Upper lobe of left lung (tissue), 4 donors: ENCODE results near the gene PLEKHA1.

Experiments
- EP300 ChIP-seq, 4 donors: sonication (generic); formaldehyde crosslinking; IDR thresholded peaks; one replicate each; pipeline ENCODE4 v1.5.1; 2017; ENCODE audit warnings: antibody characterized with exemption in 4 of 4, control low read depth in 2 of 4
- TF ChIP-seq, protein P1 (sequence below), 6 experiments: fragments of 450-650 bp in 4 of 6; fragments of 200-600 bp in 2 of 6; sonication (generic) in 2 of 6; IDR thresholded peaks; one replicate each; pipeline ENCODE4 v1.5.1; 2016 to 2019; ENCODE audit warnings: antibody characterized with exemption in 6 of 6

DNA sequence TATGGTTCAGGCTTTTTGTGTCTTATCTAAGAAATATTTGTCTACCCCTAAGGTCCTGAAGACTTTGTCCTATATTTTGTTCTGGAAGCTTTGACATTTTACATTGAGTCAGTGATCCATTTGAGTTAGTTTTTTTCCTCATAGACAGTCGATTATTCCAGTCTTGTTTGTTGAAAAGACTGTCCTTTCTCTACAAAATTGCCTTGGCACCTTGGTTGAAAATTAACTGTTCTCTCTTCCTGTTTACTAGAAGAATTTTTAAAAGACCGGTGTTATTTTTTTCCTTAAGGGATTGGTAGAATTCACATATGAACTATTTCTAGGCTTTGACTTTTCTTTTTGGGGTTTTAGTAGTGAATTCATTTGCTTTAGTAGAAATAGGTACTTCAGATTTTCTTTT, 12.0 kb downstream of the PLEKHA1 start:
- TF ChIP-seq, protein P1, sequence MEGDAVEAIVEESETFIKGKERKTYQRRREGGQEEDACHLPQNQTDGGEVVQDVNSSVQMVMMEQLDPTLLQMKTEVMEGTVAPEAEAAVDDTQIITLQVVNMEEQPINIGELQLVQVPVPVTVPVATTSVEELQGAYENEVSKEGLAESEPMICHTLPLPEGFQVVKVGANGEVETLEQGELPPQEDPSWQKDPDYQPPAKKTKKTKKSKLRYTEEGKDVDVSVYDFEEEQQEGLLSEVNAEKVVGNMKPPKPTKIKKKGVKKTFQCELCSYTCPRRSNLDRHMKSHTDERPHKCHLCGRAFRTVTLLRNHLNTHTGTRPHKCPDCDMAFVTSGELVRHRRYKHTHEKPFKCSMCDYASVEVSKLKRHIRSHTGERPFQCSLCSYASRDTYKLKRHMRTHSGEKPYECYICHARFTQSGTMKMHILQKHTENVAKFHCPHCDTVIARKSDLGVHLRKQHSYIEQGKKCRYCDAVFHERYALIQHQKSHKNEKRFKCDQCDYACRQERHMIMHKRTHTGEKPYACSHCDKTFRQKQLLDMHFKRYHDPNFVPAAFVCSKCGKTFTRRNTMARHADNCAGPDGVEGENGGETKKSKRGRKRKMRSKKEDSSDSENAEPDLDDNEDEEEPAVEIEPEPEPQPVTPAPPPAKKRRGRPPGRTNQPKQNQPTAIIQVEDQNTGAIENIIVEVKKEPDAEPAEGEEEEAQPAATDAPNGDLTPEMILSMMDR (IDR thresholded peaks at IDR 0.05) = no peak
- no peak for TF ChIP-seq EP300 (IDR thresholded peaks at IDR 0.05)
